Kidney (tissue), 14 donors: ENCODE data around the gene PSMC1. TPM values are rescaled to one million over a fixed set of nuclear protein-coding genes. Genes with fewer than 3 reads are reported as not detected.
A peak's percentile ranks its signal among the peaks of the same experiment; 100 is the strongest.

ENCODE experiments used
- DNase-seq, 5 donors: peaks; one replicate each; pipeline ENCODE4 v3.0.0-alpha.2; 2013 to 2020
- FAIRE-seq: peaks from 2 replicates; lab custom pipeline; 2012; peaks lifted over from hg19 to GRCh38; lab: Jason Lieb, UNC
- H3K27ac ChIP-seq, 2 donors: one replicate each; pipeline ENCODE4 v1.7.0; 2013; ENCODE audit warnings: low read depth in 2 of 2, low read length in 2 of 2, inconsistent platforms in 1 of 2
- H3K27me3 ChIP-seq: one replicate; pipeline ENCODE4 v1.7.1; 2013; ENCODE audit warnings: low read length, inconsistent platforms; ENCODE audit not compliant: control insufficient read depth, insufficient read depth
- H3K36me3 ChIP-seq, 3 donors: one replicate each; pipeline versions ENCODE4 v1.7.0 to v1.7.1; 2013; ENCODE audit warnings: low read length in 3 of 3, control low read depth in 1 of 3, inconsistent platforms in 1 of 3; ENCODE audit not compliant: insufficient read depth in 3 of 3, control insufficient read depth in 2 of 3
- H3K4me1 ChIP-seq, 3 donors: one replicate each; pipeline versions ENCODE4 v1.7.0 to v1.7.1; 2013; ENCODE audit warnings: low read length in 3 of 3, inconsistent platforms in 1 of 3, low read depth in 1 of 3; ENCODE audit not compliant: control insufficient read depth in 2 of 3, insufficient read depth in 2 of 3
- H3K4me3 ChIP-seq, 3 donors: one replicate each; pipeline versions ENCODE4 v1.7.0 to v1.8.1; 2013; ENCODE audit warnings: low read length in 3 of 3, control low read depth in 1 of 3, inconsistent platforms in 1 of 3
- H3K9ac ChIP-seq, 3 donors: one replicate each; pipeline versions ENCODE4 v1.7.0 to v1.7.1; 2013; ENCODE audit warnings: low read length in 3 of 3, control low read depth in 1 of 3, inconsistent platforms in 1 of 3
- H3K9me3 ChIP-seq, 3 donors: one replicate each; pipeline versions ENCODE4 v1.7.0 to v1.7.1; 2013; ENCODE audit warnings: low read length in 3 of 3, control low read depth in 1 of 3, inconsistent platforms in 1 of 3; ENCODE audit not compliant: control insufficient read depth in 2 of 3, insufficient read depth in 1 of 3
- intact Hi-C: fragments of 100-400 bp; cut with DNase I; formaldehyde crosslinking; loops from one replicate; pipeline ENCODE4 v1.11.1; 2022
- polyA plus RNA-seq: library from polyadenylated mRNA; stranded (reverse); fragments of 350-450 nt; fragmentation: Illumina TruSeq; extraction: RNeasy Lipid Tissue Mini Kit (QIAGEN cat#74804); gene quantifications from one replicate; pipeline ENCODE4 v1.2.3, GENCODE V29; 2014; ENCODE audit warnings: low read depth, low replicate concordance; ENCODE audit not compliant: insufficient read depth
- total RNA-seq: library from RNA; stranded (reverse); fragmentation: NEBNext Ultra II Directional; extraction: Animal tissue kit (Norgen Biotek cat#: 25700); gene quantifications from one replicate; pipeline ENCODE4 v1.2.1, GENCODE V29; 2021
- TF ChIP-seq, protein P1 (sequence below): IDR thresholded peaks from 3 replicates; pipeline ENCODE4 v1.5.1; 2012; ENCODE audit warnings: mild to moderate bottlenecking, moderate library complexity, borderline replicate concordance; ENCODE audit not compliant: insufficient read depth; ENCODE audit errors: extremely low read depth
- donor health status: control.
- donor health status: control.
- donor health status: control.
- donor health status: control.
- donor health status: control.
- donor health status: DM: yes; HTN: yes; CAD: no.
- donor health status: Normal renal cell carcinoma (clear cell type).

Gene PSMC1
- total and polyA plus RNA-seq, 2 donors from 2014 or later: 88.9 to 172 TPM

DNA sequence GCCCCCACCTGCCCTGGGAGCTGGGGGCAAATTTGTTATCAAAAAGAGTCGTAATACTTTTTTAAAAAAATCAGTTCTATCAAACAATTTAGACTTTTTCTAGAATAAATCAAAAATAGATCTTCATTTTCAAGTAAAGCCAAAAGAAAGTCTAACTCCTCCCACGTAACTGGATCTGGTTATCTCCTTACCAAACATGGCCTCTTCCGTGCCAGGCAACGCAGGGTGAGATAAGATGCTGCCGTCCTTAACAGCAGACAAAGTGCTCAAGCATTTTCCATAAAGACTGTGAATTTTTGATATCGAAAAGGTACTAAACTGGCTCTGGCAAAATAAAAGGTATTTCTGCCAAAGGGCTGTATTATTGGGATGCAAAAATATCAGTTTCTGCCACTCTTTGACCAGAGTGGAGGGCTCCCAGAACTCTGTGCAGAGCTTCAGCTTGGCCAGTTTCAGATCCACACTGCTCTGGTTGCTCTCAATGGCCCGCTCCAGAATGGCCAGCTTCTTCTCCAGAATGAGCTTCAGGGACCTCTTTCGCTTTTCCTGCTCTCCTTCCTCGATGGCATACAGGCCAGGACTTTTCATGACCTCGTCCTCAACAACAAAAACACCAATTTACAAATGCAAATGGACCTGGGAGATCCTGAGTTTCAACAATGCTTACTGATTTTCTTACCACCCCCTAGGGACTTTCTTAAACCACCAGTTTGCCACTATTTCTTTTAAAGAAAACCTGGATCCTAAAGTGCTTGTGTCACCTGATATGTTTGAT is 46.4 kb downstream of the PSMC1 start:
- H3K27ac ChIP-seq: no peak overlapping the region

DNA sequence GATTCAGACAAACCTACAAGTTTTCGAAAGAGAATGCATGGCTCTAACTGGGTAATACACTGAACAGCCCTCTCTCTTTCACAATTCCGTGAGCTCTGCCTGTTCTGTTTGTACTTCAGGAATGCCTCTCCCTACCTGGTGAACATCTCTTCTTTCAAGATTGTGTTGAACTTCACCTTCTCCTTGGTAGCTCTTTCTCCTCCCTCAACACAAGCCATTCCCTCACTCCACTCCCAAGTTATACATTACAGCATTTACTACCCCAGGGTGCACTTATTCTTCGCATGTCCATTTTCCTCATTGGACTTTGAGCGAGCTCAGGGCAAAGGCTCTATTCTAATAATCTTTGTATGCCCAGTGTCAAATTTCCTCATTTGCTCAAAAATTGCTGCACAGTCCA is 47.1 kb downstream of the PSMC1 start:
- Histone ChIP-seq H3K4me1 (peaks cover 2 to 6% (median 5%) of the 10 kb centered on the region in 3 donors), H3K4me3 (no peak overlapping the region), H3K36me3 (peaks cover 5 to 15% (median 14%) of the 10 kb centered on the region in 3 donors), H3K27ac (no peak overlapping the region), H3K27me3 (no peaks in the 10 kb centered on the region), H3K9me3 (no peaks in the 10 kb centered on the region), H3K9ac (no peak overlapping the region)
- no peak for FAIRE-seq
- intact Hi-C loops: no loop called here
- TF ChIP-seq, protein P1, sequence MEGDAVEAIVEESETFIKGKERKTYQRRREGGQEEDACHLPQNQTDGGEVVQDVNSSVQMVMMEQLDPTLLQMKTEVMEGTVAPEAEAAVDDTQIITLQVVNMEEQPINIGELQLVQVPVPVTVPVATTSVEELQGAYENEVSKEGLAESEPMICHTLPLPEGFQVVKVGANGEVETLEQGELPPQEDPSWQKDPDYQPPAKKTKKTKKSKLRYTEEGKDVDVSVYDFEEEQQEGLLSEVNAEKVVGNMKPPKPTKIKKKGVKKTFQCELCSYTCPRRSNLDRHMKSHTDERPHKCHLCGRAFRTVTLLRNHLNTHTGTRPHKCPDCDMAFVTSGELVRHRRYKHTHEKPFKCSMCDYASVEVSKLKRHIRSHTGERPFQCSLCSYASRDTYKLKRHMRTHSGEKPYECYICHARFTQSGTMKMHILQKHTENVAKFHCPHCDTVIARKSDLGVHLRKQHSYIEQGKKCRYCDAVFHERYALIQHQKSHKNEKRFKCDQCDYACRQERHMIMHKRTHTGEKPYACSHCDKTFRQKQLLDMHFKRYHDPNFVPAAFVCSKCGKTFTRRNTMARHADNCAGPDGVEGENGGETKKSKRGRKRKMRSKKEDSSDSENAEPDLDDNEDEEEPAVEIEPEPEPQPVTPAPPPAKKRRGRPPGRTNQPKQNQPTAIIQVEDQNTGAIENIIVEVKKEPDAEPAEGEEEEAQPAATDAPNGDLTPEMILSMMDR: no peak
- DNase-seq: peak in 1 of 5 donors; percentile 19

More for the DNA sequence above, 46.4 kb downstream of the PSMC1 start:
- FAIRE-seq (no peak), DNase-seq (no peak)
- peaks cover 5 to 12% (median 11%) of the 10 kb centered on the region in 3 donors for H3K36me3 ChIP-seq
- no peaks in the 10 kb centered on the region for H3K9me3 ChIP-seq
- TF ChIP-seq, protein P1: no peak
- intact Hi-C loops: no loop called here
- H3K9ac ChIP-seq: no peak overlapping the region
- no peaks in the 10 kb centered on the region for H3K27me3 ChIP-seq
- no peak overlapping the region for H3K4me3 ChIP-seq
- H3K4me1 ChIP-seq: peaks cover 2 to 10% (median 5%) of the 10 kb centered on the region in 3 donors

GRCh38 chr14:90304502-90304901 is 48.1 kb downstream of the PSMC1 start:
- Histone ChIP-seq H3K4me1 (peaks cover 2 to 6% (median 5%) of the 10 kb centered on the region in 3 donors), H3K27me3 (no peaks in the 10 kb centered on the region), H3K27ac (no peak overlapping the region), H3K9ac (no peak overlapping the region), H3K4me3 (no peak overlapping the region), H3K36me3 (peaks cover 5 to 16% (median 16%) of the 10 kb centered on the region in 3 donors), H3K9me3 (no peaks in the 10 kb centered on the region)
- DNase-seq: no peak
- no peak for FAIRE-seq
- TF ChIP-seq, protein P1: no peak
- intact Hi-C loops: no loop called here
